Upper lobe of left lung (tissue), 4 donors: ENCODE results near the gene SDK1.

Source experiments
- CTCF ChIP-seq, 6 experiments: fragments of 450-650 bp in 4 of 6; fragments of 200-600 bp in 2 of 6; sonication (generic) in 2 of 6; IDR thresholded peaks; one replicate each; pipeline ENCODE4 v1.5.1; 2016 to 2019; ENCODE audit warnings: antibody characterized with exemption in 6 of 6
- POLR2A ChIP-seq, 4 donors: fragments of 450-650 bp; IDR thresholded peaks; one replicate each; pipeline ENCODE4 v1.5.1; 2016 to 2017; ENCODE audit warnings: antibody characterized with exemption in 4 of 4, mild to moderate bottlenecking in 2 of 4

GRCh38 chr7:4173615-4174014 is 872.6 kb downstream of the SDK1 start:
- TF ChIP-seq POLR2A (IDR thresholded peaks at IDR 0.05) (no peak), CTCF (IDR thresholded peaks at IDR 0.05) (no peak)
